Progenitor cell of endocrine pancreas (in vitro differentiated cells): Measurements from ENCODE around the gene NEDD8. TPM values are rescaled to one million over a fixed set of nuclear protein-coding genes. Genes with fewer than 3 reads are reported as not detected.

ENCODE experiments used
- DNase-seq: peaks from one replicate; pipeline ENCODE4 v3.0.0; 2021; ENCODE audit warnings: low spot score; ENCODE audit not compliant: unreplicated experiment
- H3K27ac Mint-ChIP-seq: 2 replicates; pipeline ENCODE4 v1.8.0; 2021; ENCODE audit warnings: mild to moderate bottlenecking, moderate library complexity, mixed read lengths
- H3K27me3 Mint-ChIP-seq: 2 replicates; pipeline ENCODE4 v1.8.0; 2021; ENCODE audit warnings: mixed read lengths
- H3K36me3 Mint-ChIP-seq: 2 replicates; pipeline ENCODE4 v1.8.0; 2022; ENCODE audit warnings: mixed read lengths; ENCODE audit not compliant: insufficient read depth
- H3K4me1 Mint-ChIP-seq: 2 replicates; pipeline ENCODE4 v1.8.0; 2021; ENCODE audit warnings: low read depth, mixed read lengths
- H3K4me3 Mint-ChIP-seq: 2 replicates; pipeline ENCODE4 v1.8.0; 2021; ENCODE audit warnings: low read depth, mild to moderate bottlenecking, moderate library complexity, mixed read lengths
- H3K9me3 Mint-ChIP-seq: 2 replicates; pipeline ENCODE4 v1.8.0; 2021; ENCODE audit warnings: low read depth, mixed read lengths
- CTCF ChIP-seq: fragments of 200-600 bp; sonication (generic); IDR thresholded peaks from one replicate; pipeline ENCODE4 v1.5.0; 2021; ENCODE audit warnings: antibody characterized with exemption, mild to moderate bottlenecking; ENCODE audit not compliant: unreplicated experiment
- total RNA-seq: library from RNA; stranded (reverse); gene quantifications from 2 replicates; pipeline ENCODE4 v1.2.1, GENCODE V29; 2021

The NEDD8 gene
- total RNA-seq, 1 donor from 2014 or later, result 161 TPM

GRCh38 chr14:24262821-24263733 lies 30.9 kb upstream of the NEDD8 start, which contains the start of gene TGM1:
Gene TGM1, minus strand, starts transcription at chr14:24263177. Its CDS starts 825 bp downstream, at chr14:24262352.
- no peak within 1 kb of the TSS for H3K27ac Mint-ChIP-seq
- no peaks in the 10 kb centered on the region for H3K27me3 Mint-ChIP-seq
- no peak for DNase-seq
- no peak within 1 kb of the TSS for H3K4me3 Mint-ChIP-seq
- H3K36me3 Mint-ChIP-seq, result peaks cover 5% of the 10 kb centered on the region
- TF ChIP-seq CTCF, result no peak
- no peaks in the 10 kb centered on the region for H3K4me1 Mint-ChIP-seq
- H3K9me3 Mint-ChIP-seq, result no peaks in the 10 kb centered on the region

- Mint-ChIP-seq H3K4me3 (no peak overlapping the region), H3K9me3 (no peaks in the 10 kb centered on the region), H3K27ac (no peak overlapping the region), H3K27me3 (no peaks in the 10 kb centered on the region), H3K36me3 (peaks cover under 1% of the 10 kb centered on the region), H3K4me1 (no peaks in the 10 kb centered on the region)
- DNase-seq, result no peak
- TF ChIP-seq CTCF, result no peak
Measured at GRCh38 chr14:24261969-24262327, 29.8 kb upstream of the NEDD8 start.

GRCh38 chr14:24261256-24261968 lies 29.2 kb upstream of the NEDD8 start:
- no peak for DNase-seq
- H3K9me3 Mint-ChIP-seq, result no peaks in the 10 kb centered on the region
- no peaks in the 10 kb centered on the region for H3K4me1 Mint-ChIP-seq
- no peak overlapping the region for H3K27ac Mint-ChIP-seq
- TF ChIP-seq CTCF, result no peak
- H3K27me3 Mint-ChIP-seq, result no peaks in the 10 kb centered on the region
- H3K36me3 Mint-ChIP-seq, result no peaks in the 10 kb centered on the region
- H3K4me3 Mint-ChIP-seq, result no peak overlapping the region

GRCh38 chr14:24260780-24261157 lies 28.6 kb upstream of the NEDD8 start:
- no peak overlapping the region for H3K4me3 Mint-ChIP-seq
- no peak for TF ChIP-seq CTCF
- no peaks in the 10 kb centered on the region for H3K9me3 Mint-ChIP-seq
- DNase-seq, result no peak
- H3K36me3 Mint-ChIP-seq, result no peaks in the 10 kb centered on the region
- no peak overlapping the region for H3K27ac Mint-ChIP-seq
- no peaks in the 10 kb centered on the region for H3K4me1 Mint-ChIP-seq
- no peaks in the 10 kb centered on the region for H3K27me3 Mint-ChIP-seq

- no peak for DNase-seq
- no peak overlapping the region for H3K4me3 Mint-ChIP-seq
- peak overlapping the region; percentile 16 for H3K27ac Mint-ChIP-seq
- H3K27me3 Mint-ChIP-seq, result no peaks in the 10 kb centered on the region
- no peaks in the 10 kb centered on the region for H3K36me3 Mint-ChIP-seq
- H3K9me3 Mint-ChIP-seq, result no peaks in the 10 kb centered on the region
- H3K4me1 Mint-ChIP-seq, result no peaks in the 10 kb centered on the region
- no peak for TF ChIP-seq CTCF
Measured at GRCh38 chr14:24260026-24260779, 28.0 kb upstream of the NEDD8 start.
